K562 (cell line): ENCODE data around the gene PTK7. TPM values are rescaled to one million over a fixed set of nuclear protein-coding genes. Genes with fewer than 3 reads are reported as not detected.

Experiments used
- ATF1 ChIP-seq, 2 experiments: fragments of 450-650 bp in 1 of 2; IDR thresholded peaks; 2 replicates each; pipeline ENCODE4 v1.6.1; 2016; ENCODE audit warnings: missing compliant biosample characterization in 1 of 2, missing genetic modification characterization in 1 of 2
- DMBX1 ChIP-seq: fragments of 250-450 bp; sonication (Bioruptor Pico); IDR thresholded peaks from 2 replicates; pipeline ENCODE4 v1.8.0; 2022; ENCODE audit warnings: inconsistent platforms, mild to moderate bottlenecking, moderate library complexity, borderline replicate concordance
- JUNB ChIP-seq: fragments of 450-650 bp; formaldehyde crosslinking; conservative IDR thresholded peaks from 2 replicates; pipeline ENCODE4 v1.4.0; 2020; ENCODE audit warnings: mild to moderate bottlenecking
- NONO ChIP-seq, 2 experiments: fragments of 200-400 bp in 1 of 2; fragments of 450-650 bp in 1 of 2; formaldehyde crosslinking in 1 of 2; IDR thresholded peaks; 2 replicates each; pipeline ENCODE4 v1.6.1; 2017; ENCODE audit warnings: low read depth in 2 of 2, mild to moderate bottlenecking in 2 of 2, moderate library complexity in 2 of 2, low read length in 1 of 2
- RBFOX2 ChIP-seq: fragments of 200-400 bp; formaldehyde crosslinking; IDR thresholded peaks from 2 replicates; pipeline ENCODE4 v1.6.1; 2017; ENCODE audit warnings: low read depth, mild to moderate bottlenecking, low read length, moderate library complexity
- SRF ChIP-seq, 2 experiments: fragments of 250-450, 450-650 bp in 1 of 2; sonication (Bioruptor Pico) in 1 of 2; sonication (generic) in 1 of 2; formaldehyde crosslinking; IDR thresholded peaks; 2 replicates each; pipeline versions ENCODE4 v1.5.0 to v1.5.1; 2020 to 2022; ENCODE audit warnings: mild to moderate bottlenecking in 1 of 2, missing genetic modification reagents in 1 of 2
- ZNF121 ChIP-seq: sonication (generic); formaldehyde crosslinking; conservative IDR thresholded peaks from 2 replicates; pipeline ENCODE4 v1.8.0; 2022; ENCODE audit warnings: missing genetic modification reagents
- ZNF695 ChIP-seq: fragments of 450-650 bp; formaldehyde crosslinking; IDR thresholded peaks from 2 replicates; pipeline ENCODE4 v1.4.0; 2020; ENCODE audit warnings: mild to moderate bottlenecking, moderate library complexity
- ZNF766 ChIP-seq: fragments of 200-800 bp; sonication (Bioruptor generic); conservative IDR thresholded peaks from 2 replicates; pipeline ENCODE4 v1.6.1; 2016; ENCODE audit warnings: missing genetic modification characterization, missing compliant biosample characterization
- polyA plus RNA-seq, 8 experiments: library from polyadenylated mRNA; depleted of rRNA in 4 of 8; stranded (reverse) in 5 of 8; unstranded in 3 of 8; fragments of >200 nt; fragmentation: Nextera tagmentation in 2 of 8; fragmentation: Illumina TruSeq in 1 of 8; extraction: Ambion mirVana in 2 of 8; extraction: Trizol in 1 of 8; gene quantifications; 2 replicates each; pipeline versions ENCODE4 v1.2.1 to v1.2.3, GENCODE V29; 2011 to 2014; ENCODE audit warnings: inconsistent platforms in 1 of 8, missing spikeins in 1 of 8
- total RNA-seq, 7 experiments: library from RNA; depleted of rRNA in 6 of 7; stranded (reverse); fragments of >200 nt in 6 of 7; fragmentation: Illumina TruSeq in 2 of 7; extraction: Trizol in 2 of 7; gene quantifications; 2 replicates each; pipeline versions ENCODE4 v1.2.1 to v1.2.3, GENCODE V29; 2011 to 2021; ENCODE audit warnings: low replicate concordance in 1 of 7
- TF ChIP-seq, protein P1 (sequence below): fragments of 200-800 bp; sonication (Bioruptor generic); IDR thresholded peaks from 2 replicates; pipeline ENCODE4 v1.6.1; 2017; ENCODE audit warnings: missing genetic modification characterization, missing compliant biosample characterization
- TF ChIP-seq, protein P2 (sequence below): fragments of 250-450 bp; sonication (Bioruptor Pico); IDR thresholded peaks from 2 replicates; pipeline ENCODE4 v1.5.0; 2021; ENCODE audit warnings: mild to moderate bottlenecking, moderate library complexity
- TF ChIP-seq, protein P3 (sequence below): fragments of 450-650 bp; IDR thresholded peaks from 2 replicates; pipeline ENCODE4 v1.6.1; 2016; ENCODE audit warnings: borderline replicate concordance
- TF ChIP-seq, protein P4 (sequence below), 2 experiments: fragments of 450-650 bp; IDR thresholded peaks; 2 replicates each; pipeline ENCODE4 v1.6.1; 2018; ENCODE audit warnings: mild to moderate bottlenecking in 2 of 2, low read depth in 1 of 2; ENCODE audit not compliant: partially characterized antibody in 2 of 2

The PTK7 gene
- total and polyA plus RNA-seq, 9 of the 15 experiments (the other 6 are each of a cell fraction or from before 2014, with no cell fraction given) = 0.20 to 6.8 (median 4.2) TPM

DNA sequence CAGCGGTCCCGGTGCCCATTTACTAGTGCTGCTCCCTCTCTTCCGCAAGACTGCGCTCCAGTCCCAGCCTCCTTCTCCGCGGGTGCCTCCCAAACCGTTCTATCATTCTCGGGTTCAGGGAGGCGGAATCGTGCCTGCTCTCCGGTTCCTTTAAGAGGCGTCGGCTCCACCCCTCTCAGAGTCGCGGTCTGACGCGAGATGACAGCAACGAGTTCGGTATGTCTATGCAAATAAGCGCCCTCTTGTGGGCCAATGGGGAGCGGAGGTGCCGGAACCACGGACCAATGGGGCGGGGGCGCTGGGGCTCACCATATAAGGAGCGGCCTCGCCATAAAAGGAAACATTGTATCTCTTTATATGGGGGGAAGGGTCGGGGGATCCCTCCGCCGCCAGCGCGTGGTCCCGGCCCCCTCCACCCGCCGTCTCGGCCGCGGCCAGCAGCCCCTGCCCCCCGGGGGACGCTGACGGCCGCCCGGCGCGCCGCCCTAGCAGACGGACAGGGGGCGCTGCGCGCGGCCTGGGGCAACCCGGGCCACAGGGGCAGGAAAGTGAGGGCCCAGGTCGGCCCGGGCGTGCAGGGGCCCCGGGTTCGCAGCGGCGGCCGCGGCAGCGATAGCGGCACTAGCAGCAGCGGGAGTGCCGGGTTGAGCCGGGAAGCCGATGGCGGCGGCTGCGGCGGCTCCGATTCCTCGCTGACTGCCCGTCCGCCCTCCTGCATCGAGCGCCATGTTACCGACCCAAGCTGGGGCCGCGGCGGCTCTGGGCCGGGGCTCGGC, 95.0 kb downstream of the PTK7 start, which contains the start of gene SRF (continued):
- TF ChIP-seq, protein P1, sequence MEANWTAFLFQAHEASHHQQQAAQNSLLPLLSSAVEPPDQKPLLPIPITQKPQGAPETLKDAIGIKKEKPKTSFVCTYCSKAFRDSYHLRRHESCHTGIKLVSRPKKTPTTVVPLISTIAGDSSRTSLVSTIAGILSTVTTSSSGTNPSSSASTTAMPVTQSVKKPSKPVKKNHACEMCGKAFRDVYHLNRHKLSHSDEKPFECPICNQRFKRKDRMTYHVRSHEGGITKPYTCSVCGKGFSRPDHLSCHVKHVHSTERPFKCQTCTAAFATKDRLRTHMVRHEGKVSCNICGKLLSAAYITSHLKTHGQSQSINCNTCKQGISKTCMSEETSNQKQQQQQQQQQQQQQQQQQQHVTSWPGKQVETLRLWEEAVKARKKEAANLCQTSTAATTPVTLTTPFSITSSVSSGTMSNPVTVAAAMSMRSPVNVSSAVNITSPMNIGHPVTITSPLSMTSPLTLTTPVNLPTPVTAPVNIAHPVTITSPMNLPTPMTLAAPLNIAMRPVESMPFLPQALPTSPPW = peak; percentile 97
- TF ChIP-seq ZNF766 (CRISPR knock-in tag) = 0 out of 2 replicates have a peak, but pooled peaks have one; percentile 46
- 0 out of 2 replicates have a peak, but pooled peaks have one; percentile 35 for TF ChIP-seq DMBX1 (CRISPR knock-in tag)
- TF ChIP-seq, protein P2, sequence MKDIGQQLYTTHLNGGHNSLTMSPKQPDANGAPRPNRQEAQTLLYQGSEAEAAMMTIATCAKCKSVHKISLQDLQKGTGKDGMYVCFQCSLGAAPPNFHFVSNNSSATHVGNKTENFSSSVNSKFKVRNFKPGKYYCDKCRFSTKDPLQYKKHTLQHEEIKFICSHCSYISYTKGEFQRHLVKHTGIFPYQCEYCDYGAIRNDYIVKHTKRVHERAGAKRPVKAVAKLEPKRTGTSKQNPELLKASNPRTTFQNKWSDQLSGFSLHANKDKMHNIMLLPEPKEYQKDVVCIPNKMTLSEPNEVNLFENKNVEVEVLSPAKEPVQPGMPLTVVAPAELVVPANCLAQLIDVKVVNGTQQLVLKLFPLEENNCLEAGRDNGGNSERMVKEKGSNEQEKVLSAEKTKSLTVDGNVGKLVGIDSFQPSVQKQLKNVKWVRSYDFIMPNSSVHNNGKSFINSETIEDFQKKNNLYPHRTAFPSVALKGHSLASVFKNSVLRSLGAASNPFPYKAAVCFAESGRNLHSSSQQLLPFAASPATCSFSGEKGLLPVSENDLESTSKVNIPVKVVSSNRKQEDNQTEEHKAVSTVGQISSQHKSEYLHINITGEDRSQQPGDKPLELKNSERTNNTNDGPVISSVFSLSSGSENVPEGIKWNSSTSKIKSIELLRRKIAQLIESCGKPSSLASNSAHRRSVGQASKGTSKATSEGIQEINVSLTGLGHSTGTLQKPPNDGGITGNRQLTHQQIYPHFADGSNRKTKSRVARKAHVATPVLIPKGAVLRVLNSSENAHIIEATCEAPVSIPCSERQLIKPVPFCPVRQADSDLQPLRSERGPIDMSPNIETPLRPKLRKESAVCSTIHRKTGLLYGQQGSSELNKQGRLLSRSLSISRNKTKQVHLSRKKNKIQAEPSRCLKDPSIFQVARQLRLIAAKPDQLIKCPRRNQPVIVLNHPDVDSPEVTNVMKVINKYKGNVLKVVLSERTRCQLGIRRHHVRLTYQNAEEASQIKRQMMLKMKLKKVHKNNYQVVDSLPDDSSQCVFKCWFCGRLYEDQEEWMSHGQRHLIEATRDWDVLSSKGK (CRISPR knock-in tag) = no peak
- peak; percentile 91 for TF ChIP-seq RBFOX2
- 0 out of 2 replicates have a peak, but pooled peaks have one; percentile 8 for TF ChIP-seq ZNF695 (CRISPR knock-in tag)
- TF ChIP-seq, protein P3, sequence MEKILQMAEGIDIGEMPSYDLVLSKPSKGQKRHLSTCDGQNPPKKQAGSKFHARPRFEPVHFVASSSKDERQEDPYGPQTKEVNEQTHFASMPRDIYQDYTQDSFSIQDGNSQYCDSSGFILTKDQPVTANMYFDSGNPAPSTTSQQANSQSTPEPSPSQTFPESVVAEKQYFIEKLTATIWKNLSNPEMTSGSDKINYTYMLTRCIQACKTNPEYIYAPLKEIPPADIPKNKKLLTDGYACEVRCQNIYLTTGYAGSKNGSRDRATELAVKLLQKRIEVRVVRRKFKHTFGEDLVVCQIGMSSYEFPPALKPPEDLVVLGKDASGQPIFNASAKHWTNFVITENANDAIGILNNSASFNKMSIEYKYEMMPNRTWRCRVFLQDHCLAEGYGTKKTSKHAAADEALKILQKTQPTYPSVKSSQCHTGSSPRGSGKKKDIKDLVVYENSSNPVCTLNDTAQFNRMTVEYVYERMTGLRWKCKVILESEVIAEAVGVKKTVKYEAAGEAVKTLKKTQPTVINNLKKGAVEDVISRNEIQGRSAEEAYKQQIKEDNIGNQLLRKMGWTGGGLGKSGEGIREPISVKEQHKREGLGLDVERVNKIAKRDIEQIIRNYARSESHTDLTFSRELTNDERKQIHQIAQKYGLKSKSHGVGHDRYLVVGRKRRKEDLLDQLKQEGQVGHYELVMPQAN = peak; percentile 57; the same call in 1 of the 2 replicates
- TF ChIP-seq, protein P4, sequence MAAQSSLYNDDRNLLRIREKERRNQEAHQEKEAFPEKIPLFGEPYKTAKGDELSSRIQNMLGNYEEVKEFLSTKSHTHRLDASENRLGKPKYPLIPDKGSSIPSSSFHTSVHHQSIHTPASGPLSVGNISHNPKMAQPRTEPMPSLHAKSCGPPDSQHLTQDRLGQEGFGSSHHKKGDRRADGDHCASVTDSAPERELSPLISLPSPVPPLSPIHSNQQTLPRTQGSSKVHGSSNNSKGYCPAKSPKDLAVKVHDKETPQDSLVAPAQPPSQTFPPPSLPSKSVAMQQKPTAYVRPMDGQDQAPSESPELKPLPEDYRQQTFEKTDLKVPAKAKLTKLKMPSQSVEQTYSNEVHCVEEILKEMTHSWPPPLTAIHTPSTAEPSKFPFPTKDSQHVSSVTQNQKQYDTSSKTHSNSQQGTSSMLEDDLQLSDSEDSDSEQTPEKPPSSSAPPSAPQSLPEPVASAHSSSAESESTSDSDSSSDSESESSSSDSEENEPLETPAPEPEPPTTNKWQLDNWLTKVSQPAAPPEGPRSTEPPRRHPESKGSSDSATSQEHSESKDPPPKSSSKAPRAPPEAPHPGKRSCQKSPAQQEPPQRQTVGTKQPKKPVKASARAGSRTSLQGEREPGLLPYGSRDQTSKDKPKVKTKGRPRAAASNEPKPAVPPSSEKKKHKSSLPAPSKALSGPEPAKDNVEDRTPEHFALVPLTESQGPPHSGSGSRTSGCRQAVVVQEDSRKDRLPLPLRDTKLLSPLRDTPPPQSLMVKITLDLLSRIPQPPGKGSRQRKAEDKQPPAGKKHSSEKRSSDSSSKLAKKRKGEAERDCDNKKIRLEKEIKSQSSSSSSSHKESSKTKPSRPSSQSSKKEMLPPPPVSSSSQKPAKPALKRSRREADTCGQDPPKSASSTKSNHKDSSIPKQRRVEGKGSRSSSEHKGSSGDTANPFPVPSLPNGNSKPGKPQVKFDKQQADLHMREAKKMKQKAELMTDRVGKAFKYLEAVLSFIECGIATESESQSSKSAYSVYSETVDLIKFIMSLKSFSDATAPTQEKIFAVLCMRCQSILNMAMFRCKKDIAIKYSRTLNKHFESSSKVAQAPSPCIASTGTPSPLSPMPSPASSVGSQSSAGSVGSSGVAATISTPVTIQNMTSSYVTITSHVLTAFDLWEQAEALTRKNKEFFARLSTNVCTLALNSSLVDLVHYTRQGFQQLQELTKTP (IDR thresholded peaks at IDR 0.05; ENCODE audit: low read depth in 1 of 2, partially characterized antibody in 2 of 2) = peak in 1 of 2 experiments; percentile 69
- peak; percentile 83 to 94 for TF ChIP-seq NONO (IDR thresholded peaks at IDR 0.05; ENCODE audit: low read depth in 2 of 2, low read length in 1 of 2)
- peak; percentile 97 to 99 for TF ChIP-seq SRF (CRISPR knock-in tag; IDR thresholded peaks at IDR 0.05)
- no peak for TF ChIP-seq ATF1 (CRISPR knock-in tag; IDR thresholded peaks at IDR 0.05)
- TF ChIP-seq ATF1 (tag; IDR thresholded peaks at IDR 0.05) = peak; percentile 93
- no peak for TF ChIP-seq ZNF121
- no peak for TF ChIP-seq JUNB (CRISPR knock-in tag)
